Measurements from ENCODE around the gene HOXD4. TPM values are rescaled to one million over a fixed set of nuclear protein-coding genes. Genes with fewer than 3 reads are reported as not detected.

HOXD4 gene
- total and polyA plus RNA-seq, 2 donors: 0.09 to 1.0 TPM

DNA sequence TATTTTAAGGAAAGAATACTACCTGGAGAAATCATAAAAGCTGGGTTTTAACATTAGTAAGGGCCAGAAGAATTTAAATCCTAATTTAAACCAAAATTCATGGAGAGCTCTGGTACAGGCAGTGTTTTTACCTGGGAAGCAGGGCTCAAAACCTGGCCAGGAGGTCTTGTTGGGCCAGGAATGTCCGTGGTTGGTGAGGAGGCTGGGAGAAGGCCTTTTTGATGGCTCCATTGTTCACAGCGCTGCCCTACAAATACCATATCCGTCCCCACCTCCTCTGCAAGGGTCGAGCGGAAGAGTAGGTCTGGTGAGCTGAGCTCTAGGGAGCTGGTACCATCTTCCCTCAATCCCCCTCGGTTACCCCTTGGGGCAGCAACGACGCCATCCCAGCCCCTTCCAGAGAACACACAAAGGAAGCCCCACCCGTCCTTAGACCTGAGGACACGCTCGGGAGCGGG is 26.3 kb downstream of the HOXD4 start:
- Histone ChIP-seq H3K4me1 (ENCODE audit: control insufficient read depth in 2 of 2, insufficient read depth in 2 of 2, low read length in 2 of 2) (peaks cover 0 to 19% of the 10 kb centered on the region in 2 donors), H3K4me3 (ENCODE audit: low read length in 2 of 2) (peak overlapping the region in 1 of 2 donors; percentile 24), H3K27ac (ENCODE audit: low read depth in 1 of 2, low read length in 1 of 2) (no peak overlapping the region)

DNA sequence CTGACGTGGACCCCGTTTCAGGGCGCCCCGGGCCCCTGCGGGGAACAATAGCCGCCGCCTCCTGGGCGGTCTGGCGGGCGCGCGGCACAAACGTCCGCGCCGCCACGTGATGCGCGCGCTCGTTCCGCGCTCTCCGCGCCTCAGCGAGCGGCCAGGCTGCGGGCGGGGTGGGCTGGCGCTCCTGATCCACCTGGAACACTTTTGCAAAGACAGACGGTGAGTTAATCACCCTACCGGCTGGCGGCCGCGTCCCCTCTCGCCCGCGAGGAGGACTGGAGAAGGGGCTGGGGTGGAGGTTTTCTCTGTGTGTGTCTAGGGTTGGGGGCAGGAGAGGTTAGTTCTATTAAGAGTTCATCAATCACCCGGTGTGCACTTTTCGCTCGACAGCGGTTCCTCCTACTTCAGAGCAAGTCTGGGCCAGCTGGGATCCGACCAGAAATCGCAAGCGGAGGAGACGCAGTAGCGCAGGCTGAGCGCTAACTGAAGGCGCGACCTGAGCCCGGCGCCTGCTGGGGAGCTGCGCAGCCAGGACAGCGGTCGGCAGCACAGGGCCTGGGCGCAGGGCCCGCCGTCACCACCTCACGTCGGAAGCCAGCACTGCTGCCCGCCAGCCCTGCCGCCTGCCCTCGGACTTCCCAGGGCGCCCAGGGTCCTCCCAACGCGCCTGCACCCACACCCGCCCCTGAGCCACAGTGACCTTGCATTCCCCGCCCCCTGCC is 26.8 kb downstream of the HOXD4 start:
- H3K4me1 ChIP-seq (ENCODE audit: control insufficient read depth in 2 of 2, insufficient read depth in 2 of 2, low read length in 2 of 2): peaks cover 0 to 19% of the 10 kb centered on the region in 2 donors

More for the DNA sequence above, 26.3 kb downstream of the HOXD4 start:
- WGBS: 3% methylated on average over 12 of the region's 12 CpGs
- DNase-seq (ENCODE audit: low read depth in 6 of 9, low spot score in 9 of 9): no peak
- peaks cover 0 to 2% of the 10 kb centered on the region in 2 donors for H3K9me3 ChIP-seq (ENCODE audit: control insufficient read depth in 2 of 2, insufficient read depth in 1 of 2, low read length in 1 of 2)
- peaks cover 74 to 98% of the 10 kb centered on the region in 2 donors for H3K27me3 ChIP-seq (ENCODE audit: control insufficient read depth in 2 of 2, insufficient read depth in 1 of 2, low read length in 1 of 2)
- no peaks in the 10 kb centered on the region for H3K36me3 ChIP-seq (ENCODE audit: control insufficient read depth in 2 of 2, insufficient read depth in 2 of 2, low read length in 1 of 2)

DNA sequence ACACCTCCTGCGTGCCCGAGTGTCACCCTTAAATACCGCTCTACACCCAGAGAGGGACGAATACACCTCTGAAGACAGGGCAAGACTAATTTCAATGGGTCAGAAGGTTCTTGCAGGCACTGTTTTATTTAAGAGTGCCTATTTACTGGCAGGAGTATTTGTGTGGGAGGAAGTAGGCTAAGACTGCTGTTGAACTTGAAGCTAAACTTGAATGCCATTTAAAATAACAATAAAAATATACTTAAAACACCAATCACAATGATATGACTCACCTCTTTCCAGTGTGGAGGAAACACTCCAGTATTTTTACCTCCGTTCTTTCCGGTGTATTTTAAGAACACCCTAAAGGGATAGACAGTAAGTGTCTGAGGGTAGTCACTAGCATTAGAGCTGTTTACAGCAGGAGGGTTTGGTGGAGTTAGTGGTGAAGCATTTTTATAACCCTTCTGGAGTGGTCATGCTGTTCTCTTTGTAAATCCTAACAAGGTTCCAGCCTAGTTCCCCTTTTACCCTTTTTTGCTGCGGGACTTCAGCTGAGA is 27.5 kb downstream of the HOXD4 start:
- H3K4me3 ChIP-seq (ENCODE audit: low read length in 2 of 2): no peak overlapping the region
- WGBS: 9% methylated on average over 7 of the region's 7 CpGs
- peaks cover 0 to 19% of the 10 kb centered on the region in 2 donors for H3K4me1 ChIP-seq (ENCODE audit: control insufficient read depth in 2 of 2, insufficient read depth in 2 of 2, low read length in 2 of 2)
- H3K36me3 ChIP-seq (ENCODE audit: control insufficient read depth in 2 of 2, insufficient read depth in 2 of 2, low read length in 1 of 2): no peaks in the 10 kb centered on the region
- peaks cover 71 to 98% of the 10 kb centered on the region in 2 donors for H3K27me3 ChIP-seq (ENCODE audit: control insufficient read depth in 2 of 2, insufficient read depth in 1 of 2, low read length in 1 of 2)
- peaks cover 0 to 2% of the 10 kb centered on the region in 2 donors for H3K9me3 ChIP-seq (ENCODE audit: control insufficient read depth in 2 of 2, insufficient read depth in 1 of 2, low read length in 1 of 2)
- H3K27ac ChIP-seq (ENCODE audit: low read depth in 1 of 2, low read length in 1 of 2): no peak overlapping the region
- DNase-seq (ENCODE audit: low read depth in 6 of 9, low spot score in 9 of 9): no peak

More for the DNA sequence above, 26.8 kb downstream of the HOXD4 start:
- no peak for DNase-seq (ENCODE audit: low read depth in 6 of 9, low spot score in 9 of 9)
- H3K36me3 ChIP-seq (ENCODE audit: control insufficient read depth in 2 of 2, insufficient read depth in 2 of 2, low read length in 1 of 2): no peaks in the 10 kb centered on the region
- no peak overlapping the region for H3K27ac ChIP-seq (ENCODE audit: low read depth in 1 of 2, low read length in 1 of 2)
- H3K9me3 ChIP-seq (ENCODE audit: control insufficient read depth in 2 of 2, insufficient read depth in 1 of 2, low read length in 1 of 2): peaks cover 0 to 2% of the 10 kb centered on the region in 2 donors
- H3K4me3 ChIP-seq (ENCODE audit: low read length in 2 of 2): peak overlapping the region in 1 of 2 donors; percentile 24
- WGBS: 2% methylated on average over 68 of the region's 68 CpGs
- H3K27me3 ChIP-seq (ENCODE audit: control insufficient read depth in 2 of 2, insufficient read depth in 1 of 2, low read length in 1 of 2): peaks cover 73 to 98% of the 10 kb centered on the region in 2 donors

DNA sequence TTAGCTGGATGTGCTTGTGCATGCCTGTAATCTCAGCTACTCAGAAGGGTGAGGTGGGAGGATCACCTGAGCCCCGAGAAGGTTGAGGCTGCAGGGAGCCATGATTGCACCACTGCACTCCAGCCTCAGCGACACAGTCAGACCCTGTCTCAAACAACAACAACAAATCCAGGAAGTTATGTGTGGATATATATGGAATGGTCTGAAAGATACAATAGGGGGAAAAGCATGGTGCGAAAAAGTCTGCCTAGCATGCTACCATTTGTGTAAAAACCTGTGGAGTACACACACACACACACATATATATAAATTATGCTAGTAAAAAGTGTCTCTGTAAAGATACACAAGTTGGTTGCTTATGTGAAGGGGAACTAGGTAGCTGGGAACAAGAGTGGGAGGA is 30.2 kb downstream of the HOXD4 start:
- H3K27ac ChIP-seq (ENCODE audit: low read depth in 1 of 2, low read length in 1 of 2): no peak overlapping the region
- H3K27me3 ChIP-seq (ENCODE audit: control insufficient read depth in 2 of 2, insufficient read depth in 1 of 2, low read length in 1 of 2): peaks cover 51 to 97% of the 10 kb centered on the region in 2 donors
- no peak for DNase-seq (ENCODE audit: low read depth in 6 of 9, low spot score in 9 of 9)
- H3K9me3 ChIP-seq (ENCODE audit: control insufficient read depth in 2 of 2, insufficient read depth in 1 of 2, low read length in 1 of 2): peaks cover 0 to 2% of the 10 kb centered on the region in 2 donors
- H3K4me3 ChIP-seq (ENCODE audit: low read length in 2 of 2): no peak overlapping the region
- H3K4me1 ChIP-seq (ENCODE audit: control insufficient read depth in 2 of 2, insufficient read depth in 2 of 2, low read length in 2 of 2): peaks cover 0 to 11% of the 10 kb centered on the region in 2 donors
- WGBS: 60% methylated on average over 3 of the region's 3 CpGs
- H3K36me3 ChIP-seq (ENCODE audit: control insufficient read depth in 2 of 2, insufficient read depth in 2 of 2, low read length in 1 of 2): no peaks in the 10 kb centered on the region

DNA sequence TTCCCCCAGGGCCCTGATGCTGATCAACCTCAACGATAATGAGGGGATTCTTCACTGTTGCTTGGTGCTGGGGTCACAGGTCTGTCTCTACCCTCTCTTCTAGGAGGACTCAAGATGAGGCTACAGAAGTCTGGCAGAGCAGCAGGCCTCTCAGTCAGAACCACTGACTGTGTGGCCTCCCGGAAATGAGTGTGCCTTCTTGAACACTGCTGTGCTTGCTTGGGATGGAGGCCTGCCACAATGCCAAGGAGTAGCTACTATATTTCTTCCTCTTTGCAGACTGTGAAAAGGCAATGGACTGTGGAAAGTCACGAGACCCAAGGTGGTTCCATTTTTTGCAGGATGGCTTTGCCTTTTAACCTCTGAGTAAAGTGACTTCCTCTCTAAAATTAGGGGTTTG is 31.3 kb downstream of the HOXD4 start:
- Histone ChIP-seq H3K36me3 (ENCODE audit: control insufficient read depth in 2 of 2, insufficient read depth in 2 of 2, low read length in 1 of 2) (no peaks in the 10 kb centered on the region), H3K9me3 (ENCODE audit: control insufficient read depth in 2 of 2, insufficient read depth in 1 of 2, low read length in 1 of 2) (peaks cover 2 to 3% of the 10 kb centered on the region in 2 donors), H3K27ac (ENCODE audit: low read depth in 1 of 2, low read length in 1 of 2) (no peak overlapping the region), H3K4me3 (ENCODE audit: low read length in 2 of 2) (no peak overlapping the region), H3K27me3 (ENCODE audit: control insufficient read depth in 2 of 2, insufficient read depth in 1 of 2, low read length in 1 of 2) (peaks cover 48 to 97% of the 10 kb centered on the region in 2 donors), H3K4me1 (ENCODE audit: control insufficient read depth in 2 of 2, insufficient read depth in 2 of 2, low read length in 2 of 2) (peaks cover 0 to 11% of the 10 kb centered on the region in 2 donors)
- WGBS: 83% methylated on average over 3 of the region's 3 CpGs
- no peak for DNase-seq (ENCODE audit: low read depth in 6 of 9, low spot score in 9 of 9)

DNA sequence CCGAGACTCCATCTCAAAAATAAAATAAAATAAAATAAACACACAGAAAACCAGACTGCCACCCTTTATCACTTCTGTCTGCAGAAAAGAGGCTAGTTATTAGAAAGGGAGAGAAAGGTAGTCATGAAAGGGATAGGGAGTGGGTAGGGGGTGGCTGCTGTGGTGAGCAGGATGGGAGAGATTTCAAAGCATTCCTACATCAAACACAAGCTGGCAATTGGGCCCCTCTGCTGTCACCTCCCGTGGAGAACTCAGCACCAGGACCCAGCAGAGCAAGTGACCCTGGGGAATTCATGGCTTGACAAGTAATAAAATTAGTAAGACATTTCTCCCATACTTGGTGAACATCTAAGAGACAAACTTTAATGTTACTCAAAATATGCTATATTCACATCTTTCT is 33.4 kb downstream of the HOXD4 start:
- H3K4me1 ChIP-seq (ENCODE audit: control insufficient read depth in 2 of 2, insufficient read depth in 2 of 2, low read length in 2 of 2): peaks cover 0 to 15% of the 10 kb centered on the region in 2 donors
- H3K4me3 ChIP-seq (ENCODE audit: low read length in 2 of 2): no peak overlapping the region
- 72% methylated on average over 2 of the region's 2 CpGs for WGBS
- H3K9me3 ChIP-seq (ENCODE audit: control insufficient read depth in 2 of 2, insufficient read depth in 1 of 2, low read length in 1 of 2): peaks cover 0 to 4% of the 10 kb centered on the region in 2 donors
- no peak for DNase-seq (ENCODE audit: low read depth in 6 of 9, low spot score in 9 of 9)
- H3K36me3 ChIP-seq (ENCODE audit: control insufficient read depth in 2 of 2, insufficient read depth in 2 of 2, low read length in 1 of 2): no peaks in the 10 kb centered on the region
- peaks cover 49 to 97% of the 10 kb centered on the region in 2 donors for H3K27me3 ChIP-seq (ENCODE audit: control insufficient read depth in 2 of 2, insufficient read depth in 1 of 2, low read length in 1 of 2)
- H3K27ac ChIP-seq (ENCODE audit: low read depth in 1 of 2, low read length in 1 of 2): no peak overlapping the region

DNA sequence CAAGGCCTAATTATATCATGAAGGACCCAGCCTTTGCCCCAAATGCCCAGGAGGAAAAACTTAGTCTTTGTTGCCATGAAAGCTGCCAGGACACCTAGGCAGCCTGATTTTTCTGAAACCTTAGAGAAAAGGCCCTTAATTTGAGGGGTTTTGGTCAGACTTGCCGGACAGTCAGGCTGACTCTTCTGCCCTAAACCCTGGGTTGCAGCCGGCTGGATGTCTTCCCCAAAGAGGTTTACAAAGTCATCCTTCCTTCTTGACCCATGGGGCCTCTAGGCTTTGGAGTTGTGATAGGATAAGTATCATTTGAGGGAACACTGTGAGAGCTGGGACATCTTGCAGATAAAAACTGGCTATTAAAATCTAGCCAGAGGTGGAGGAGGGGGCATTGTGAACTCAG is 34.7 kb downstream of the HOXD4 start:
- H3K27ac ChIP-seq (ENCODE audit: low read depth in 1 of 2, low read length in 1 of 2): no peak overlapping the region
- no peaks in the 10 kb centered on the region for H3K36me3 ChIP-seq (ENCODE audit: control insufficient read depth in 2 of 2, insufficient read depth in 2 of 2, low read length in 1 of 2)
- DNase-seq (ENCODE audit: low read depth in 6 of 9, low spot score in 9 of 9): no peak
- H3K4me1 ChIP-seq (ENCODE audit: control insufficient read depth in 2 of 2, insufficient read depth in 2 of 2, low read length in 2 of 2): peaks cover 0 to 16% of the 10 kb centered on the region in 2 donors
- peaks cover 0 to 7% of the 10 kb centered on the region in 2 donors for H3K9me3 ChIP-seq (ENCODE audit: control insufficient read depth in 2 of 2, insufficient read depth in 1 of 2, low read length in 1 of 2)
- 87% methylated on average over 2 of the region's 2 CpGs for WGBS
- H3K4me3 ChIP-seq (ENCODE audit: low read length in 2 of 2): no peak overlapping the region
- peaks cover 53 to 98% of the 10 kb centered on the region in 2 donors for H3K27me3 ChIP-seq (ENCODE audit: control insufficient read depth in 2 of 2, insufficient read depth in 1 of 2, low read length in 1 of 2)

DNA sequence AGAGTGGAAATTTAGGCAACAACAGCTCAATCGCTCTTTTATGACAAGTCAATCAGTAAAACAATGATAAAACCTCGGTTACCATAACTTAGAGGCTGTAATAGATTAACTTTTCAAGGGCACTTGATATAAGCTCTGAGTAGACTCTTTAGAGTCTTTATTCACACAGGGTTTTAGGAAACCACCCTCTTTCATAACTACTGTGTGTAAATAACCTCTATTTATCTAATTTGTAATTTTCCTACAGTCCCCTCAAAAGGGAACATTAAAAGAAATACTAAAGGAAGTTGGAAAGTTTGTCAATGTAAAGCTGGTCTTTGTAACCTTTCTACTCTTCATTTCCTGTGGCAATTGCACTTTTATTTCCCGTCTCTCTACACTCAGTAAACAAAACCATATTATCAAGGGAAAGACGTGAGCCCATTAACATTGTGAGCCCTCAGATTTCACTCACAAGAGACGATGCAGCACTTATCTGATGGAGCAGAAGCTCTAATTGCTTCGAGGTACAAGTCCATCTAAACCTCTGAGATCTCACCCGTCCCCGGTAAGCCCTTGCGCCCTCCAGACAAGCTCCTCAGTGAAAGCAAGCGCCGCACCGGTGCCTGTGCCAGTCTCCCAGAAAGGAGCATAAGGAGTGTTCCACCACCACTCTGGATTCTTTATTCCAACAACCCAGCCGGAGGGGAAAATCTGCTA is 36.0 kb downstream of the HOXD4 start:
- Histone ChIP-seq H3K4me3 (ENCODE audit: low read length in 2 of 2) (peak overlapping the region; percentile 4 to 38), H3K4me1 (ENCODE audit: control insufficient read depth in 2 of 2, insufficient read depth in 2 of 2, low read length in 2 of 2) (peaks cover 0 to 16% of the 10 kb centered on the region in 2 donors), H3K27me3 (ENCODE audit: control insufficient read depth in 2 of 2, insufficient read depth in 1 of 2, low read length in 1 of 2) (peaks cover 60 to 99% of the 10 kb centered on the region in 2 donors), H3K9me3 (ENCODE audit: control insufficient read depth in 2 of 2, insufficient read depth in 1 of 2, low read length in 1 of 2) (peaks cover 0 to 7% of the 10 kb centered on the region in 2 donors), H3K36me3 (ENCODE audit: control insufficient read depth in 2 of 2, insufficient read depth in 2 of 2, low read length in 1 of 2) (no peaks in the 10 kb centered on the region), H3K27ac (ENCODE audit: low read depth in 1 of 2, low read length in 1 of 2) (no peak overlapping the region)
- no peak for DNase-seq (ENCODE audit: low read depth in 6 of 9, low spot score in 9 of 9)
- 6% methylated on average over 13 of the region's 13 CpGs for WGBS

All from thymus (tissue), 11 donors.